PC-9 (cell line): ENCODE results near the gene PTPN14.

ENCODE experiments used
- EZH2 ChIP-seq: fragments of 200-600 bp; sonication (generic); IDR thresholded peaks from 2 replicates; pipeline ENCODE4 v1.8.0; 2017; ENCODE audit warnings: antibody characterized with exemption, low read depth
- TF ChIP-seq, protein P1 (sequence below): fragments of 200-600 bp; sonication (generic); conservative IDR thresholded peaks from 2 replicates; pipeline ENCODE4 v1.6.1; 2017; ENCODE audit warnings: mixed run types, antibody characterized with exemption, mild to moderate bottlenecking, moderate library complexity

DNA sequence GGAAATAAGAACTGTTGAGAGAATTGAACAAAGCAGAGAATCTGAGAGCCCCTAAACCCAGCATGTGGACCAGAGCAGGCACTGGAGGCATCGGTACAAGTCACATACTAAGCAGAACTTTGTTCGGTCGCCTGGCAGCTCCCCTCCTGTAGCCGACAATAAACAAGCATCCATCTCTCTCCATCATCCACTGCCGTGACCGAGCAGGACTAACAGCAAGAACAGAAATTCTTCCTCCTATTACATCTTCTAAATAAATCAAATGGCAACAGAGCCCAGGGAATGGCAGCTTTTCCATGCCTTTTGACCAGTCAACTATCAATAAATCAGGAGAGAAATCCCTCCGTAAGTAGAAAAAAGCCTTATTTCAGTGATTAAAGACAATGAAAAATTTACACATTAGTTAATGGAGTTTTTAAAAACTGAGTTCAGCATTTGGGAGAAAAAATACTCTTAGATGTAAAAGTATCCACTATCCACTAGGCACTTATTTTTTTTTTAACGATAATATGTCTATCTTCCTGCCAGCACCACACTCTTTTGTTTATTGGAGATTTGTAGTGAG lies 36.5 kb downstream of the PTPN14 start:
- TF ChIP-seq, protein P1, sequence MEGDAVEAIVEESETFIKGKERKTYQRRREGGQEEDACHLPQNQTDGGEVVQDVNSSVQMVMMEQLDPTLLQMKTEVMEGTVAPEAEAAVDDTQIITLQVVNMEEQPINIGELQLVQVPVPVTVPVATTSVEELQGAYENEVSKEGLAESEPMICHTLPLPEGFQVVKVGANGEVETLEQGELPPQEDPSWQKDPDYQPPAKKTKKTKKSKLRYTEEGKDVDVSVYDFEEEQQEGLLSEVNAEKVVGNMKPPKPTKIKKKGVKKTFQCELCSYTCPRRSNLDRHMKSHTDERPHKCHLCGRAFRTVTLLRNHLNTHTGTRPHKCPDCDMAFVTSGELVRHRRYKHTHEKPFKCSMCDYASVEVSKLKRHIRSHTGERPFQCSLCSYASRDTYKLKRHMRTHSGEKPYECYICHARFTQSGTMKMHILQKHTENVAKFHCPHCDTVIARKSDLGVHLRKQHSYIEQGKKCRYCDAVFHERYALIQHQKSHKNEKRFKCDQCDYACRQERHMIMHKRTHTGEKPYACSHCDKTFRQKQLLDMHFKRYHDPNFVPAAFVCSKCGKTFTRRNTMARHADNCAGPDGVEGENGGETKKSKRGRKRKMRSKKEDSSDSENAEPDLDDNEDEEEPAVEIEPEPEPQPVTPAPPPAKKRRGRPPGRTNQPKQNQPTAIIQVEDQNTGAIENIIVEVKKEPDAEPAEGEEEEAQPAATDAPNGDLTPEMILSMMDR, result no peak
- no peak for TF ChIP-seq EZH2
